A549 (cell line): Measurements from ENCODE around the gene RRP12. TPM values are rescaled to one million over a fixed set of nuclear protein-coding genes. Genes with fewer than 3 reads are reported as not detected.
A peak's percentile ranks its signal among the peaks of the same experiment; 100 is the strongest.

ENCODE experiments used
- ATAC-seq, 2 experiments: fragments of 200-7000 bp in 1 of 2; fragments of >200 bp in 1 of 2; cut with Nextera tagmentation in 1 of 2; cut with Tn5 transposase in 1 of 2; 3 replicates each; pipeline versions ENCODE4 v1.8.0 to v1.9.1; 2018 to 2020; ENCODE audit warnings: mild to moderate bottlenecking in 1 of 2, moderate library complexity in 1 of 2
- CTCF ChIA-PET: fragments of 300-600 bp; sonication (Branson Sonifier 250); formaldehyde crosslinking; extraction: SDS; loops from one replicate; lab custom pipeline; 2021; ENCODE audit warnings: antibody characterized with exemption, inconsistent platforms; lab: Yijun Ruan, JAX
- POLR2A ChIA-PET: fragments of 350-600 bp; formaldehyde crosslinking; extraction: SDS; loops from one replicate; lab custom pipeline; 2021; ENCODE audit warnings: antibody characterized with exemption, inconsistent platforms; lab: Yijun Ruan, JAX
- DNase-seq, 2 experiments: peaks; one replicate each; pipeline versions ENCODE4 v3.0.0 to v3.0.0-alpha.2; 2011 to 2016; ENCODE audit warnings: low read depth in 1 of 2, low spot score in 1 of 2
- FAIRE-seq: peaks from 2 replicates; lab custom pipeline; 2011; peaks lifted over from hg19 to GRCh38; lab: Jason Lieb, UNC
- H3K27ac ChIP-seq, 2 experiments: fragments of >200 bp; sonication (Bioruptor Twin); formaldehyde crosslinking; 3 replicates each; pipeline ENCODE4 v1.5.1; 2016 to 2017
- H3K4me1 ChIP-seq: fragments of >200 bp; sonication (Bioruptor Twin); formaldehyde crosslinking; 3 replicates; pipeline ENCODE4 v1.6.1; 2016
- H3K4me2 ChIP-seq: fragments of >200 bp; sonication (Bioruptor Twin); formaldehyde crosslinking; 3 replicates; pipeline ENCODE4 v1.6.1; 2016
- H3K4me3 ChIP-seq: fragments of >200 bp; sonication (Bioruptor Twin); formaldehyde crosslinking; 3 replicates; pipeline ENCODE4 v1.5.1; 2016
- H3K9me3 ChIP-seq: fragments of >200 bp; sonication (Bioruptor Twin); formaldehyde crosslinking; 3 replicates; pipeline ENCODE4 v1.6.1; 2016
- CBX8 ChIP-seq: fragments of 200-600 bp; sonication (generic); IDR thresholded peaks from 2 replicates; pipeline ENCODE4 v1.6.1; 2016
- CEBPB ChIP-seq, 2 experiments: fragments of >200 bp in 1 of 2; sonication (Bioruptor Twin) in 1 of 2; formaldehyde crosslinking in 1 of 2; IDR thresholded peaks; 2 replicates each; pipeline ENCODE4 v1.6.1; 2012 to 2016
- CHD4 ChIP-seq: fragments of 200-600 bp; sonication (generic); IDR thresholded peaks from 2 replicates; pipeline ENCODE4 v1.6.1; 2016; ENCODE audit warnings: antibody characterized with exemption, mild to moderate bottlenecking, borderline replicate concordance
- EHMT2 ChIP-seq: fragments of 200-600 bp; sonication (generic); IDR thresholded peaks from 2 replicates; pipeline ENCODE4 v1.6.1; 2016; ENCODE audit warnings: antibody characterized with exemption, low read depth, mild to moderate bottlenecking, moderate library complexity
- FOSB ChIP-seq: fragments of 250-450 bp; sonication (Bioruptor Pico); IDR thresholded peaks from 2 replicates; pipeline ENCODE4 v1.5.0; 2020; ENCODE audit warnings: mild to moderate bottlenecking, moderate library complexity
- FOSL2 ChIP-seq, 2 experiments: fragments of 450-650 bp in 1 of 2; fragments of >200 bp in 1 of 2; sonication (Bioruptor Twin) in 1 of 2; formaldehyde crosslinking; IDR thresholded peaks; 2 replicates each; pipeline versions ENCODE4 v1.5.0 to v1.6.1; 2016 to 2020; ENCODE audit warnings: mild to moderate bottlenecking in 1 of 2, moderate library complexity in 1 of 2
- FOXS1 ChIP-seq: fragments of 250-450 bp; sonication (Bioruptor Pico); IDR thresholded peaks from 2 replicates; pipeline ENCODE4 v1.5.0; 2020; ENCODE audit warnings: mild to moderate bottlenecking, moderate library complexity
- HES2 ChIP-seq: fragments of >200 bp; sonication (Bioruptor Twin); formaldehyde crosslinking; IDR thresholded peaks from 2 replicates; pipeline ENCODE4 v1.6.1; 2016
- HOXB5 ChIP-seq: fragments of 250-450 bp; sonication (Bioruptor Pico); IDR thresholded peaks from 2 replicates; pipeline ENCODE4 v1.5.0; 2020; ENCODE audit warnings: mild to moderate bottlenecking, moderate library complexity
- KDM5A ChIP-seq: fragments of 200-600 bp; sonication (generic); IDR thresholded peaks from 2 replicates; pipeline ENCODE4 v1.6.1; 2016; ENCODE audit warnings: antibody characterized with exemption, mild to moderate bottlenecking
- MAZ ChIP-seq: fragments of 150-350 bp; IDR thresholded peaks from 2 replicates; pipeline ENCODE4 v1.6.1; 2014; ENCODE audit warnings: antibody characterized with exemption, low read depth, low read length, borderline replicate concordance
- PHF8 ChIP-seq: fragments of 200-600 bp; sonication (generic); IDR thresholded peaks from 2 replicates; pipeline ENCODE4 v1.6.1; 2016; ENCODE audit warnings: low read depth, mild to moderate bottlenecking, antibody characterized with exemption, moderate library complexity, borderline replicate concordance
- POLR2A ChIP-seq: IDR thresholded peaks from 2 replicates; pipeline ENCODE4 v1.6.1; 2012; ENCODE audit warnings: mild to moderate bottlenecking, low read length
- RFX5 ChIP-seq: fragments of 450-650 bp; IDR thresholded peaks from 2 replicates; pipeline ENCODE4 v1.7.1; 2014; ENCODE audit warnings: antibody characterized with exemption, mild to moderate bottlenecking, moderate library complexity
- TP53 ChIP-seq: fragments of 250-450 bp; sonication (Bioruptor Pico); IDR thresholded peaks from 2 replicates; pipeline ENCODE4 v1.5.0; 2021; ENCODE audit warnings: mild to moderate bottlenecking, moderate library complexity
- ZFP36 ChIP-seq: fragments of 450-650 bp; IDR thresholded peaks from 2 replicates; pipeline ENCODE4 v1.6.1; 2014; ENCODE audit warnings: borderline replicate concordance; ENCODE audit not compliant: partially characterized antibody
- ZNF302 ChIP-seq: fragments of 250-450 bp; sonication (Bioruptor Pico); IDR thresholded peaks from 2 replicates; pipeline ENCODE4 v1.9.0; 2021; ENCODE audit warnings: inconsistent platforms, mild to moderate bottlenecking, moderate library complexity
- WGBS: methylation state at CpG from one replicate; pipeline ENCODE4 v1.1.6; 2017; ENCODE audit errors: missing lambda C conversion rate; 5-methylcytosine and 5-hydroxymethylcytosine counted together
- polyA plus RNA-seq, 4 experiments: library from polyadenylated mRNA; depleted of rRNA in 3 of 4; stranded (reverse); fragments of >200 nt; fragmentation: RNase III in 1 of 4; extraction: RNeasy Plus Mini Kit Qiagen cat#74134 plus additional on column Dnase treatment in 1 of 4; gene quantifications; 2 replicates in 3 of 4; 3 replicates in 1 of 4; pipeline ENCODE4 v1.2.3, GENCODE V29; 2011 to 2017
- TF ChIP-seq, protein P1 (sequence below): fragments of 450-650 bp; IDR thresholded peaks from 2 replicates; pipeline ENCODE4 v1.6.1; 2014; ENCODE audit warnings: antibody characterized with exemption
- TF ChIP-seq, protein P2 (sequence below): IDR thresholded peaks from 2 replicates; pipeline ENCODE4 v1.6.1; 2012

The RRP12 gene
- polyA plus RNA-seq, 2 of the 4 experiments (the other 2 are of a cell fraction), result 37.9 to 40.8 TPM

- TF ChIP-seq CHD4, result no peak
- TF ChIP-seq KDM5A, result no peak
- TF ChIP-seq HES2, result no peak
- TF ChIP-seq CBX8, result no peak
- TF ChIP-seq PHF8, result no peak
- TF ChIP-seq CEBPB (IDR thresholded peaks at IDR 0.05), result no peak
- TF ChIP-seq FOSB (CRISPR knock-in tag), result no peak
- TF ChIP-seq FOSL2 (IDR thresholded peaks at IDR 0.05), result no peak
- no peak for TF ChIP-seq FOSL2 (CRISPR knock-in tag; IDR thresholded peaks at IDR 0.05)
- no peak for TF ChIP-seq ZFP36
Observed at GRCh38 chr10:97365761-97366351, 35.3 kb downstream of the RRP12 start (continued).

- no peak overlapping the region for H3K4me2 ChIP-seq
- DNase-seq (no peak), ATAC-seq (no peak), FAIRE-seq (no peak)
- no peaks in the 10 kb centered on the region for H3K9me3 ChIP-seq
- no peaks in the 10 kb centered on the region for H3K4me1 ChIP-seq
- no peak overlapping the region for H3K4me3 ChIP-seq
- no peak overlapping the region for H3K27ac ChIP-seq
- no peak for TF ChIP-seq POLR2A
- no peak for TF ChIP-seq FOXS1
- TF ChIP-seq FOSL2 (IDR thresholded peaks at IDR 0.05), result no peak
- no peak for TF ChIP-seq FOSL2 (CRISPR knock-in tag; IDR thresholded peaks at IDR 0.05)
- 100% methylated on average over 4 of the region's 4 CpGs for WGBS
- CTCF ChIA-PET, result no interaction called here
- POLR2A ChIA-PET, result no interaction called here
Observed at GRCh38 chr10:97363071-97363470, 38.1 kb downstream of the RRP12 start.

GRCh38 chr10:97362310-97363033 lies 38.7 kb downstream of the RRP12 start:
- peak in 1 of 2 experiments; percentile 11; a peak in 1 of 6 replicates for ATAC-seq

DNA sequence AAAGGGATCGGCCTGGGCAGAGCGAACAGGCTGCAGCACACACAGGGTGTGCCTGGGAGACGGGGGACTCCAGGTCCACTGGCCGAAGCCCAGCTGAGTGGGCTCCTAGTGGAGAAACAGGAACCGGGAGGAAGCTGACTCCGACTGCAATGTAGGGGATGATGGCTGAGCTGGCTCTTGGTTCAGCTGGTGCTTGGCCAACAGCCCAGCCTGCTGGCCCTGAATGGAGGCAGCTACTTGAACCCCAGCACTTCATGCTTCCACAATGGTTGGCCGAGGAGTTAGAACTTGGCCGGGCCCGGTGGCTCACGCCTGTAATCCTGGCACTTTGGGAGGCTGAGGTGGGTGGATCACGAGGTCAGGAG lies 39.6 kb downstream of the RRP12 start:
- Histone ChIP-seq H3K9me3 (no peaks in the 10 kb centered on the region), H3K4me2 (no peak overlapping the region), H3K4me3 (no peak overlapping the region), H3K27ac (no peak overlapping the region), H3K4me1 (no peaks in the 10 kb centered on the region)
- ChIA-PET POLR2A (no interaction called here), CTCF (interaction anchor here (1.6 to 2.4 kb wide), 2 partner anchors 16 to 20 kb away, joined by 5 to 6 read pairs; no protein-coding TSS in a partner anchor)
- no peak for DNase-seq
- ATAC-seq, result no peak
- WGBS, result 93% methylated on average over 11 of the region's 11 CpGs
- TF ChIP-seq, protein P1, sequence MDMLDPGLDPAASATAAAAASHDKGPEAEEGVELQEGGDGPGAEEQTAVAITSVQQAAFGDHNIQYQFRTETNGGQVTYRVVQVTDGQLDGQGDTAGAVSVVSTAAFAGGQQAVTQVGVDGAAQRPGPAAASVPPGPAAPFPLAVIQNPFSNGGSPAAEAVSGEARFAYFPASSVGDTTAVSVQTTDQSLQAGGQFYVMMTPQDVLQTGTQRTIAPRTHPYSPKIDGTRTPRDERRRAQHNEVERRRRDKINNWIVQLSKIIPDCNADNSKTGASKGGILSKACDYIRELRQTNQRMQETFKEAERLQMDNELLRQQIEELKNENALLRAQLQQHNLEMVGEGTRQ, result no peak
- TF ChIP-seq FOXS1, result no peak
- no peak for TF ChIP-seq FOSL2 (IDR thresholded peaks at IDR 0.05)
- no peak for TF ChIP-seq FOSL2 (CRISPR knock-in tag; IDR thresholded peaks at IDR 0.05)
- TF ChIP-seq, protein P2, sequence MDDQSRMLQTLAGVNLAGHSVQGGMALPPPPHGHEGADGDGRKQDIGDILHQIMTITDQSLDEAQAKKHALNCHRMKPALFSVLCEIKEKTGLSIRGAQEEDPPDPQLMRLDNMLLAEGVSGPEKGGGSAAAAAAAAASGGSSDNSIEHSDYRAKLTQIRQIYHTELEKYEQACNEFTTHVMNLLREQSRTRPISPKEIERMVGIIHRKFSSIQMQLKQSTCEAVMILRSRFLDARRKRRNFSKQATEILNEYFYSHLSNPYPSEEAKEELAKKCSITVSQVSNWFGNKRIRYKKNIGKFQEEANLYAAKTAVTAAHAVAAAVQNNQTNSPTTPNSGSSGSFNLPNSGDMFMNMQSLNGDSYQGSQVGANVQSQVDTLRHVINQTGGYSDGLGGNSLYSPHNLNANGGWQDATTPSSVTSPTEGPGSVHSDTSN, result no peak
- no peak for TF ChIP-seq HOXB5 (CRISPR knock-in tag)
- TF ChIP-seq ZNF302 (CRISPR knock-in tag), result no peak
- no peak for TF ChIP-seq TP53 (CRISPR knock-in tag)
- no peak for FAIRE-seq

More at GRCh38 chr10:97362310-97363033, 38.7 kb downstream of the RRP12 start:
- Histone ChIP-seq H3K27ac (no peak overlapping the region), H3K9me3 (no peaks in the 10 kb centered on the region), H3K4me3 (no peak overlapping the region), H3K4me1 (no peaks in the 10 kb centered on the region), H3K4me2 (no peak overlapping the region)
- TF ChIP-seq MAZ (no peak), FOSB (CRISPR knock-in tag) (no peak), KDM5A (no peak), PHF8 (no peak), FOXS1 (no peak), EHMT2 (no peak), RFX5 (no peak)
- WGBS, result 80% methylated on average over 10 of the region's 11 CpGs
- DNase-seq, result no peak
- no peak for FAIRE-seq
- CTCF ChIA-PET, result no interaction called here
- POLR2A ChIA-PET, result no interaction called here
